Measurements from ENCODE around the gene ZNF664.

The ZNF664 gene

DNA sequence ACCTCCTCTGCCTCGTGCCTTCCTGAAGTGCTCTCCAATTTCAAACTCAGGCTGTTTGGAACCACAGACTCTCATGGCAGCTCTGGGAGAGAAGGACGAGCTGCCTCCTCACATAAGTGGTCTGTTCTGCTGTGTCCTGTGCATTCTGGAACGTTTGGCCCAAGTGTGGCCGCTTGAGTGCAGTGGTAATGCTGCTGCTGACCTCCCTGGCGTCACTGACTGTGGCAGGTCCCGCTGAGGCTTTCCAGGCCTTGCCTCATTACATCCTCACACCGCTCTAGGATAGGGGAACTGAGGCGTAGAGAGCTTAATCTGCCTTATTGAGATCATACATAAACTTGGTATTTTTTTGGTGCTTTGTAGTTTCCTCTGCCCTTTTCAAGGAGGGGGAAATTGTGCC, 14.6 kb upstream of the ZNF664 start:
- H3K27ac ChIP-seq = no peak overlapping the region
- no peak overlapping the region for H3K4me3 ChIP-seq
- TF ChIP-seq, protein P1, sequence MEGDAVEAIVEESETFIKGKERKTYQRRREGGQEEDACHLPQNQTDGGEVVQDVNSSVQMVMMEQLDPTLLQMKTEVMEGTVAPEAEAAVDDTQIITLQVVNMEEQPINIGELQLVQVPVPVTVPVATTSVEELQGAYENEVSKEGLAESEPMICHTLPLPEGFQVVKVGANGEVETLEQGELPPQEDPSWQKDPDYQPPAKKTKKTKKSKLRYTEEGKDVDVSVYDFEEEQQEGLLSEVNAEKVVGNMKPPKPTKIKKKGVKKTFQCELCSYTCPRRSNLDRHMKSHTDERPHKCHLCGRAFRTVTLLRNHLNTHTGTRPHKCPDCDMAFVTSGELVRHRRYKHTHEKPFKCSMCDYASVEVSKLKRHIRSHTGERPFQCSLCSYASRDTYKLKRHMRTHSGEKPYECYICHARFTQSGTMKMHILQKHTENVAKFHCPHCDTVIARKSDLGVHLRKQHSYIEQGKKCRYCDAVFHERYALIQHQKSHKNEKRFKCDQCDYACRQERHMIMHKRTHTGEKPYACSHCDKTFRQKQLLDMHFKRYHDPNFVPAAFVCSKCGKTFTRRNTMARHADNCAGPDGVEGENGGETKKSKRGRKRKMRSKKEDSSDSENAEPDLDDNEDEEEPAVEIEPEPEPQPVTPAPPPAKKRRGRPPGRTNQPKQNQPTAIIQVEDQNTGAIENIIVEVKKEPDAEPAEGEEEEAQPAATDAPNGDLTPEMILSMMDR (IDR thresholded peaks at IDR 0.05) = no peak
- DNase-seq (ENCODE audit: low spot score) = peak; percentile 24

DNA sequence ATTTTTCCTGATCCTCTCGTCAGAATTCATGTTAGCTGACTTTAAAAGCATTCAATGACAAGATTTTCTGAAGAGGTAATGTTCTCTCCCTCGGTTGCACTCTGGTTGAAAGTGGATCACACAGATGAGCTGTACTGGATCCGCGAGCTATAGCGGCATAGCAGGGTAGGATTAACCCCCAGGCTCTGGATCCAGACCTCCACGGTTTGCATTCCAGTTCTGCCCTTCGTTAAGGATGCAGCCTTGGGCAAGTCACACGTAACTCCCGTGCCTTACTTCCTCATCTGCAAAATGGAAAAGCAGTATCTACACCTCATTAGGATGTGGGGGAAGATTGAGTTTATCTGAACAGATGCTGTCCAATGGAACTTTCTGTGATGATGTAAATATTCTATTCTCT, 14.1 kb upstream of the ZNF664 start:
- DNase-seq (ENCODE audit: low spot score) = peak; percentile 29
- Histone ChIP-seq H3K27ac (no peak overlapping the region), H3K4me3 (no peak overlapping the region)
- TF ChIP-seq, protein P1 (IDR thresholded peaks at IDR 0.05) = no peak

DNA sequence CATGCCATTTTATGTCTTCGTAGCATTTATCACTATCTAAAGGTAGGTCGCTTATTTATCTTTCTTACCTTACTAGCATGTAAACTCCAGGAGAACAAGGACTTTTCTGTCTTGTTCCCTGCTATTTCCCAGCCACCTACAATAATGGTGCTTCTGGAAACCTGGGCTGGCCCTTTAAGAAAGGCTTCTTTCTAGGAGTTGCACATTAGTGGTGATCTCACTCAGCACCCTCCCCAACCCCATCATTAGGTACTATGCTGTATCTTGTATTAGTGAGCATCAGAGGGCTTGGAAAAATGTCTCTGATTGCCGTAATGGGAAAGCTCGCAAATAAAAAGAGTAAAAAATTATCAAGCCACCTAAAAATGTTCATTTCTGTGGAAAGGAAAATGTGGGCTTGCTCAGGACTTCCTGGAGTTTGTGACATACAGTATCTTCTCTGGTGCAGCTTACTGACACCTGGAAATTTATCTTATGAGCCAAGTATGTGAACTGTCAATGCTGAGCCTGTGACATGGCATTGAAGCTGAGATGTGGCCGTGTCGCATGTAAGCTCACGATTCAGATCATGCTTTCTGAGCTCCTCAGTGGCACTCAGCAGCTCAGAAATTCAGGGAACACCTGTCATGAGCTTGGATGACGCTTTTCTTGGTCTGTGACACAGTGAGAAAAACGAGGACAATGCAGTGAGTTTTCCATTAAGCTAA, 12.8 kb upstream of the ZNF664 start:
- Histone ChIP-seq H3K4me3 (no peak overlapping the region), H3K27ac (no peak overlapping the region)
- DNase-seq (ENCODE audit: low spot score) = peak; percentile 12
- TF ChIP-seq, protein P1 (IDR thresholded peaks at IDR 0.05) = no peak

DNA sequence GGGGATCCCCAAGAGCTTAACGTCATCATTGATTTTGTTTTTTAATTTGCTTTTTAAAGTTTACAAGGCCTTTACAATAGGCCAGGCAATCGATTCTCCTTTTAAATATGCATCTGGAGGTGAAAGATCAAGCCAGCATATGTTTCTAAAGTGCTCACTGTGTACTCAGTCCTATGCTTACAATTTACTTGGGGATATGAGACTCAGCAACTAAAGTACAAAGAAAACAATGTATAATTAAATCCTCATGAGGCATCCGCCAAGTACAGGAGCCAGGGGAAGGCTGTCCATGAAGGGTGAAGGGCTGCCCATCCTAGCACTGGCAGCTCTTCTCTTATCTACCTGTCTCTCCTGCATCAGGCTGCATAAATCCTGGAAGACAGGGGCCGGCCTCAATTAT, 12.2 kb upstream of the ZNF664 start:
- Histone ChIP-seq H3K4me3 (no peak overlapping the region), H3K27ac (no peak overlapping the region)
- TF ChIP-seq, protein P1 (IDR thresholded peaks at IDR 0.05) = no peak

DNA sequence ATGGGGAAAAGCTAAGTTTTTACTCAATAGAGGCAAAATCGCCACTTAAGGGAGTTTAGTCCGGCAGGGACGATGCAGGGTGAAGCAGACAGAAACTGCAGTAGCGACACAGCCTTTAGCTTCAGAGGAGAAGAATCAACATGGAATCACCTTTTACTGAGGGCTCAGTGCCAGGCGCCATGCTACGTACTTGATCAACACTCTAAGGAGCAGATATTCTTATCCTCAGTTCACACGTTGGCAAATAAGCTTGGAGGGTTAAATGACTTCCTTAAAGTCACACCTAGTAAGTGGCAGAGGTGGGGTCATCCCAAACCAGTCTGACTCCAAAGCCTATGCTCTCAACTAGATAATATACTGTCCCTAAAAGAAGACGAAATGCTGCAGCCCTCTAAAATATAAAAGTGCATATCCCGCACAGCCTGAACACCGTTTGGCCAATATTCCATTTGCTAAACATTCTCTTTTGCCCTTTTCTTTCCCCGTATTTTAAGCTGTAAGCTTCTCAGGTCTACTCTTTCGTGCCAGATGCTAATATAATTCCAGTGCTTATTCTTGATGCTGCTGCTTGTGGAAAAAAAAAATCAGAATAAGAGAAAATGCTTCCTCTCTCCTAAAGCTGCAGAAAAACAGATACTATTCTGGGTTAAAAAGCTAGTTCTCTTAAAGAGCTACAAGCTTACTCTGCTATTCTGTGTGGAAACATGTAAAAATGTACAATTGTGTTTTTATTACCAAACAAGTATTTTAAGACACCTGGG, 11.2 kb upstream of the ZNF664 start:
- Histone ChIP-seq H3K4me3 (no peak overlapping the region), H3K27ac (no peak overlapping the region)
- TF ChIP-seq, protein P1 (IDR thresholded peaks at IDR 0.05) = no peak
- DNase-seq (ENCODE audit: low spot score) = peak; percentile 14

More for the DNA sequence above, 12.2 kb upstream of the ZNF664 start:
- DNase-seq (ENCODE audit: low spot score) = no peak

DNA sequence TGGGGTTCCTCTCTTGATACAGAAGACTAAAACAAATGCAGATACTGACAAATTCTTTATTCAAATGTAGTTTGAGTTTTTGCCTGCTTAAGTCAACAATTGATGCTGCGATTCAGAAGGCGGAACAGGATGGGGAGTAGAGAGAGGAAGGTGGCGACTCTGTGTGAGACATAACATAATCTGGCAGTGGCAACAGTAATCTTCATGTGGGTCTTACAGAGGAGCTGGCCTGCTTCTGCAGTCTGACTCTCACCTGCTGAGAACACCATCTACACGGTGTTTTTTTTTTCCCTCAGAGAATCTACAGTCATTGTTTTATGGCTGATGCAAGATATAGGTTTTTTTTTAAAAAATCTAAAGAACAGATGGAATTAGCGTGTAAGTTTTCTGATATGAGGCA, 10.5 kb upstream of the ZNF664 start:
- peak; percentile 1 for DNase-seq (ENCODE audit: low spot score)
- no peak overlapping the region for H3K27ac ChIP-seq
- no peak overlapping the region for H3K4me3 ChIP-seq
- TF ChIP-seq, protein P1 (IDR thresholded peaks at IDR 0.05) = no peak

DNA sequence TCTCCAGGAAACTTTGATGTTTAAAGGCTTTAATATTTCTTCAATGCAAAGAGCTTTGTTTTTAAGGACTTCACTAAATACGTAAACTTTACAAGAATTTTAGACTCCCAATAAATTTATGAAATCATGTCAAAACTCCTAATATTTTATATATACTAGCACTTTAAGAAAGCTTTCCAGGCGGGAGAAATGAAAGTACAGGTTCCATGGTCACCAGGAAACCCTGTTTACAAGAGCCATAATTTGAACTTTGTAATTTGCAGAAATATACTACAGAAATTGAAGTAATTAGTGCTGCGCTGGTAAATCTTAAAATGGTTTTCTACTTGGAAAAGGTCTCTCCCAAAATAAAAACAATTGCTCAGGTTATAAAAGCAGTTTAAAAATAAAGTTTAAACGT, 9.2 kb upstream of the ZNF664 start:
- no peak for DNase-seq (ENCODE audit: low spot score)
- no peak overlapping the region for H3K27ac ChIP-seq
- H3K4me3 ChIP-seq = no peak overlapping the region
- TF ChIP-seq, protein P1 (IDR thresholded peaks at IDR 0.05) = no peak
